C4-2B (cell line): Measurements from ENCODE around the gene CACNA2D3.

ENCODE experiments used
- CTCF ChIP-seq: fragments of 450-650 bp; conservative IDR thresholded peaks from 2 replicates; pipeline ENCODE4 v1.5.1; 2017; ENCODE audit warnings: mild to moderate bottlenecking
- ZFX ChIP-seq: fragments of 450-650 bp; IDR thresholded peaks from 2 replicates; pipeline ENCODE4 v1.6.1; 2017

- TF ChIP-seq CTCF = no peak
- no peak for TF ChIP-seq ZFX
Measured at GRCh38 chr3:54304877-54305276, 182.5 kb downstream of the CACNA2D3 start.
